Measurements from ENCODE around the gene RANBP1. TPM values are rescaled to one million over a fixed set of nuclear protein-coding genes. Genes with fewer than 3 reads are reported as not detected.

RANBP1 gene
- total RNA-seq, 2 donors from 2014 or later, result 71.2 to 266 TPM

GRCh38 chr22:20165421-20165820 lies 49.5 kb downstream of the RANBP1 start:
- Histone ChIP-seq H3K4me3 (no peak overlapping the region), H3K27me3 (no peaks in the 10 kb centered on the region), H3K9ac (ENCODE audit: low read depth in 2 of 2, low read length in 2 of 2) (no peak overlapping the region), H3K4me1 (no peaks in the 10 kb centered on the region), H3K36me3 (no peaks in the 10 kb centered on the region), H3K9me3 (no peaks in the 10 kb centered on the region), H3K27ac (no peak overlapping the region)
- no peak for TF ChIP-seq CTCF (IDR thresholded peaks at IDR 0.05)
- intact Hi-C loops (cut with DNase I), result no loop called here
- no peak for DNase-seq

- intact Hi-C loops (cut with DNase I), result no loop called here
- no peak overlapping the region for H3K27ac ChIP-seq
- DNase-seq, result no peak
- no peak for TF ChIP-seq CTCF (IDR thresholded peaks at IDR 0.05)
- no peak overlapping the region for H3K4me3 ChIP-seq
- H3K27me3 ChIP-seq, result no peaks in the 10 kb centered on the region
- H3K9me3 ChIP-seq, result no peaks in the 10 kb centered on the region
- H3K4me1 ChIP-seq, result no peaks in the 10 kb centered on the region
- H3K9ac ChIP-seq (ENCODE audit: low read depth in 2 of 2, low read length in 2 of 2), result no peak overlapping the region
- H3K36me3 ChIP-seq, result no peaks in the 10 kb centered on the region
Measured at GRCh38 chr22:20165913-20166312, 50.0 kb downstream of the RANBP1 start.

- no peak for DNase-seq
- H3K9ac ChIP-seq (ENCODE audit: low read depth in 2 of 2, low read length in 2 of 2), result no peak overlapping the region
- no peaks in the 10 kb centered on the region for H3K9me3 ChIP-seq
- intact Hi-C loops (cut with DNase I), result no loop called here
- no peak overlapping the region for H3K4me3 ChIP-seq
- TF ChIP-seq CTCF (IDR thresholded peaks at IDR 0.05), result no peak
- no peaks in the 10 kb centered on the region for H3K36me3 ChIP-seq
- no peaks in the 10 kb centered on the region for H3K4me1 ChIP-seq
- no peak overlapping the region for H3K27ac ChIP-seq
- H3K27me3 ChIP-seq, result no peaks in the 10 kb centered on the region
Measured at GRCh38 chr22:20166703-20167102, 50.8 kb downstream of the RANBP1 start.

GRCh38 chr22:20167643-20168322 lies 51.9 kb downstream of the RANBP1 start:
- intact Hi-C loops (cut with DNase I), result no loop called here
- Histone ChIP-seq H3K27ac (no peak overlapping the region), H3K27me3 (no peaks in the 10 kb centered on the region), H3K9ac (ENCODE audit: low read depth in 2 of 2, low read length in 2 of 2) (no peak overlapping the region), H3K9me3 (no peaks in the 10 kb centered on the region), H3K4me1 (no peaks in the 10 kb centered on the region), H3K36me3 (no peaks in the 10 kb centered on the region), H3K4me3 (no peak overlapping the region)
- no peak for TF ChIP-seq CTCF (IDR thresholded peaks at IDR 0.05)
- no peak for DNase-seq

GRCh38 chr22:20169253-20169822 lies 53.4 kb downstream of the RANBP1 start:
- no peak overlapping the region for H3K4me3 ChIP-seq
- H3K27me3 ChIP-seq, result no peaks in the 10 kb centered on the region
- no peak overlapping the region for H3K9ac ChIP-seq (ENCODE audit: low read depth in 2 of 2, low read length in 2 of 2)
- no peaks in the 10 kb centered on the region for H3K4me1 ChIP-seq
- H3K9me3 ChIP-seq, result no peaks in the 10 kb centered on the region
- intact Hi-C loops (cut with DNase I), result no loop called here
- DNase-seq, result no peak
- no peaks in the 10 kb centered on the region for H3K36me3 ChIP-seq
- TF ChIP-seq CTCF (IDR thresholded peaks at IDR 0.05), result no peak
- no peak overlapping the region for H3K27ac ChIP-seq
